Kidney (tissue), 14 donors: ENCODE measurements around the gene MADD. TPM values are rescaled to one million over a fixed set of nuclear protein-coding genes. Genes with fewer than 3 reads are reported as not detected.
A peak's percentile ranks its signal among the peaks of the same experiment; 100 is the strongest.

Experiments used
- DNase-seq, 5 donors: peaks; one replicate each; pipeline ENCODE4 v3.0.0-alpha.2; 2013 to 2020
- FAIRE-seq: peaks from 2 replicates; lab custom pipeline; 2012; peaks lifted over from hg19 to GRCh38; lab: Jason Lieb, UNC
- H3K27ac ChIP-seq, 2 donors: one replicate each; pipeline ENCODE4 v1.7.0; 2013; ENCODE audit warnings: low read depth in 2 of 2, low read length in 2 of 2, inconsistent platforms in 1 of 2
- H3K27me3 ChIP-seq: one replicate; pipeline ENCODE4 v1.7.1; 2013; ENCODE audit warnings: low read length, inconsistent platforms; ENCODE audit not compliant: control insufficient read depth, insufficient read depth
- H3K36me3 ChIP-seq, 3 donors: one replicate each; pipeline versions ENCODE4 v1.7.0 to v1.7.1; 2013; ENCODE audit warnings: low read length in 3 of 3, control low read depth in 1 of 3, inconsistent platforms in 1 of 3; ENCODE audit not compliant: insufficient read depth in 3 of 3, control insufficient read depth in 2 of 3
- H3K4me1 ChIP-seq, 3 donors: one replicate each; pipeline versions ENCODE4 v1.7.0 to v1.7.1; 2013; ENCODE audit warnings: low read length in 3 of 3, inconsistent platforms in 1 of 3, low read depth in 1 of 3; ENCODE audit not compliant: control insufficient read depth in 2 of 3, insufficient read depth in 2 of 3
- H3K4me3 ChIP-seq, 3 donors: one replicate each; pipeline versions ENCODE4 v1.7.0 to v1.8.1; 2013; ENCODE audit warnings: low read length in 3 of 3, control low read depth in 1 of 3, inconsistent platforms in 1 of 3
- H3K9ac ChIP-seq, 3 donors: one replicate each; pipeline versions ENCODE4 v1.7.0 to v1.7.1; 2013; ENCODE audit warnings: low read length in 3 of 3, control low read depth in 1 of 3, inconsistent platforms in 1 of 3
- H3K9me3 ChIP-seq, 3 donors: one replicate each; pipeline versions ENCODE4 v1.7.0 to v1.7.1; 2013; ENCODE audit warnings: low read length in 3 of 3, control low read depth in 1 of 3, inconsistent platforms in 1 of 3; ENCODE audit not compliant: control insufficient read depth in 2 of 3, insufficient read depth in 1 of 3
- intact Hi-C: fragments of 100-400 bp; cut with DNase I; formaldehyde crosslinking; loops from one replicate; pipeline ENCODE4 v1.11.1; 2022
- polyA plus RNA-seq: library from polyadenylated mRNA; stranded (reverse); fragments of 350-450 nt; fragmentation: Illumina TruSeq; extraction: RNeasy Lipid Tissue Mini Kit (QIAGEN cat#74804); gene quantifications from one replicate; pipeline ENCODE4 v1.2.3, GENCODE V29; 2014; ENCODE audit warnings: low read depth, low replicate concordance; ENCODE audit not compliant: insufficient read depth
- total RNA-seq: library from RNA; stranded (reverse); fragmentation: NEBNext Ultra II Directional; extraction: Animal tissue kit (Norgen Biotek cat#: 25700); gene quantifications from one replicate; pipeline ENCODE4 v1.2.1, GENCODE V29; 2021
- TF ChIP-seq, protein P1 (sequence below): IDR thresholded peaks from 3 replicates; pipeline ENCODE4 v1.5.1; 2012; ENCODE audit warnings: mild to moderate bottlenecking, moderate library complexity, borderline replicate concordance; ENCODE audit not compliant: insufficient read depth; ENCODE audit errors: extremely low read depth
- donor health status: control.
- donor health status: control.
- donor health status: control.
- donor health status: control.
- donor health status: control.
- donor health status: DM: yes; HTN: yes; CAD: no.
- donor health status: Normal renal cell carcinoma (clear cell type).

MADD gene
- total and polyA plus RNA-seq, 2 donors from 2014 or later = 19.0 to 39.2 TPM

DNA sequence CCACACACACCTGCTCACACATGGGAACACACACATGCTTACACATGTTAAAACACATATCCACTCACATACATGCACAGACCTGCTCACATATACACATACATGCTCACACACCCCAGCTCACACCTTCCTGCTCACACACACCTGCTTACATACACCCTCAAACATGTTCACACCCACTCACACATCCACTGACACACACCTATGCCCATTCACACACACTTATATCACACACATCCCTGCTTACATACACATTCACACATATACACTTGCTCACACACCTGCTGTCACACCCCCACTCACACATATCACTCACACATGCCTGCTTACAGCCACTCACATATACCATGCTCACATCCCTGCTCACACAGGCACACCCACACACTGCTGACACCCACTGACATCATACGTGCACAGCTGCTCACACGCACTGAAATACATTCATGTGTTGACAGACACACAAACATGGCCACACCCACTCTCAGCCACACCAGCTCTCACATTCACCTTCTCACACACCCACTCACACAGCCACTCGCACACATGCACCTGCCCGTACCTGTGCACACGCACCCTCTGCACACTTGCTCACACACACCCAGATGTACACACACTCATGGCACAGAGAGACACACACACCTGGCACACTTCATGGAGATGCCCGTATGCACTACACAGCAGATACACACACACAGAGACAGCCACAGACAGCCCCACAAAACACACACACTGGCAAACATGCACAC lies 88.2 kb downstream of the MADD start:
- intact Hi-C loops = no loop called here
- Histone ChIP-seq H3K27ac (no peak overlapping the region), H3K4me1 (peaks cover 0 to 5% (median 0%) of the 10 kb centered on the region in 3 donors), H3K9ac (no peak overlapping the region), H3K27me3 (no peaks in the 10 kb centered on the region), H3K9me3 (no peaks in the 10 kb centered on the region), H3K4me3 (no peak overlapping the region), H3K36me3 (no peaks in the 10 kb centered on the region)
- DNase-seq = peak in 1 of 5 donors; percentile 35
- no peak for FAIRE-seq
- TF ChIP-seq, protein P1, sequence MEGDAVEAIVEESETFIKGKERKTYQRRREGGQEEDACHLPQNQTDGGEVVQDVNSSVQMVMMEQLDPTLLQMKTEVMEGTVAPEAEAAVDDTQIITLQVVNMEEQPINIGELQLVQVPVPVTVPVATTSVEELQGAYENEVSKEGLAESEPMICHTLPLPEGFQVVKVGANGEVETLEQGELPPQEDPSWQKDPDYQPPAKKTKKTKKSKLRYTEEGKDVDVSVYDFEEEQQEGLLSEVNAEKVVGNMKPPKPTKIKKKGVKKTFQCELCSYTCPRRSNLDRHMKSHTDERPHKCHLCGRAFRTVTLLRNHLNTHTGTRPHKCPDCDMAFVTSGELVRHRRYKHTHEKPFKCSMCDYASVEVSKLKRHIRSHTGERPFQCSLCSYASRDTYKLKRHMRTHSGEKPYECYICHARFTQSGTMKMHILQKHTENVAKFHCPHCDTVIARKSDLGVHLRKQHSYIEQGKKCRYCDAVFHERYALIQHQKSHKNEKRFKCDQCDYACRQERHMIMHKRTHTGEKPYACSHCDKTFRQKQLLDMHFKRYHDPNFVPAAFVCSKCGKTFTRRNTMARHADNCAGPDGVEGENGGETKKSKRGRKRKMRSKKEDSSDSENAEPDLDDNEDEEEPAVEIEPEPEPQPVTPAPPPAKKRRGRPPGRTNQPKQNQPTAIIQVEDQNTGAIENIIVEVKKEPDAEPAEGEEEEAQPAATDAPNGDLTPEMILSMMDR = no peak

DNA sequence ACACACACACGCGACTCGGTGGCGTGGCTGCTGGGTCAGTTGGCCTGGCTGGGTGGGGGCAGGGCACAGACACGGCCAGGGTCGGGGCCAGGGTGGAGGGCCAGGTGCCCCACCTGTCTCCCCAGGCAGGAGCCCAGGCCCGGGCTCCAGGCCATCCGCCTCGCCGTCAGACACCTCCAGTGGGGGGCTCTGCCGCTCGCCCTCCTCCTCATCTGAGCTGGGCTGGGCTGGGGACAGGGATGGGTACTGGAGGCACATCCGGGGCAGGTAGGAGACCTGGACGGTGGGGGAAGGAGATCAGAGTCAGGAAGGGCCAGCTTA lies 88.8 kb downstream of the MADD start:
- DNase-seq (no peak), FAIRE-seq (no peak)
- Histone ChIP-seq H3K4me3 (no peak overlapping the region), H3K36me3 (no peaks in the 10 kb centered on the region), H3K4me1 (peaks cover 0 to 5% (median 0%) of the 10 kb centered on the region in 3 donors), H3K9ac (no peak overlapping the region), H3K27ac (no peak overlapping the region), H3K27me3 (no peaks in the 10 kb centered on the region), H3K9me3 (no peaks in the 10 kb centered on the region)
- intact Hi-C loops = no loop called here
- TF ChIP-seq, protein P1 = no peak

DNA sequence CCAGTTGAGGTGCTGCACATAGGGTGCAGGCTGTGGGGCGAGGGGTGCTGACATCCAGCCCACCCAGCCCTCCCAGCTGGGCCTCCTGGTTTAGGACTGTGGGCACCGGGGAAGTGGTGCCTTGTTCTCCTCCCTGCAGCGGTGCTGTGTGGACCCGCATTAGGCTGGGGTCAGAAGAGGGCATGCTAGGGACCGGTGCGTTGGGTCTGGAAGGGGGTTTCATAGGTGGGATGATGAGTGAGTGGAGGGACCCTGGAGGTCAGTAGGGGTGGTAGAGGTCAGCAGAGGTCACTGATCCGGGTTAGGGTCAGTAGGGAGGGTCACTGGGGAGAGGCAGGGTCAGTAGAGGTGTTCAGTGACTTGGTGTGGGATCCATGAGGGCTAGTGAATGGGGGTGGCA lies 89.2 kb downstream of the MADD start:
- FAIRE-seq = no peak
- Histone ChIP-seq H3K4me3 (no peak overlapping the region), H3K27ac (no peak overlapping the region), H3K9ac (no peak overlapping the region), H3K27me3 (no peaks in the 10 kb centered on the region), H3K36me3 (no peaks in the 10 kb centered on the region), H3K4me1 (peaks cover 0 to 5% (median 0%) of the 10 kb centered on the region in 3 donors), H3K9me3 (no peaks in the 10 kb centered on the region)
- intact Hi-C loops = no loop called here
- DNase-seq = no peak
- TF ChIP-seq, protein P1 = no peak
